GM18907 (cell line): Measurements from ENCODE around the gene SLC9A8.
"Not testable (repeated sequence)": the region's sequence is repeated elsewhere in the genome, so short reads cannot be mapped to it uniquely, and the experiment has no call there.

Experiments used
- ATAC-seq: cut with Tn5 transposase; IDR thresholded peaks from one replicate; pipeline ENCODE4 v1.9.1; 2021; ENCODE audit warnings: mild to moderate bottlenecking, moderate library complexity; ENCODE audit not compliant: unreplicated experiment

Gene SLC9A8

GRCh38 chr20:49891476-49892110 lies 79.0 kb downstream of the SLC9A8 start:
- ATAC-seq = no peak

GRCh38 chr20:49892260-49892659 lies 79.6 kb downstream of the SLC9A8 start:
- ATAC-seq = no peak

DNA sequence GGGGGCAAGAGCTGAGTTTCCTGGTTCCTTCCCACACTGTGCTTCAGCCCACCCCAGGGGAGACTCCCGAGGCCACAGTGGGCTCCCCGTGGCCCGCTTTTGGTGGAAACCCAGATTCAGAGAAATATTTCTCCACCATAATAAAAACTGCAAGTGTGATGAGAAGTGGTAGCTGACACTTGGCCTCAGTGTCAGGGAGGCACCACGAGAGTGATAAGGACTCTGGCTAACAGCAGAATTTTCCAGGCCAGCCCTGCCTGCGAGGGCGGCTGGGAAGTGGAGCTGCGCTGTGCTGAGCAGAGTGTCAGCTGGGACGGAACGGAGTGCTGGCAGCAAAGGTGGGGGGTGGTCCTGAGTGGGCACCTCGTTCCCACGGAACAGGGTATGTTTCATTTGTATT lies 80.2 kb downstream of the SLC9A8 start:
- ATAC-seq = no peak

DNA sequence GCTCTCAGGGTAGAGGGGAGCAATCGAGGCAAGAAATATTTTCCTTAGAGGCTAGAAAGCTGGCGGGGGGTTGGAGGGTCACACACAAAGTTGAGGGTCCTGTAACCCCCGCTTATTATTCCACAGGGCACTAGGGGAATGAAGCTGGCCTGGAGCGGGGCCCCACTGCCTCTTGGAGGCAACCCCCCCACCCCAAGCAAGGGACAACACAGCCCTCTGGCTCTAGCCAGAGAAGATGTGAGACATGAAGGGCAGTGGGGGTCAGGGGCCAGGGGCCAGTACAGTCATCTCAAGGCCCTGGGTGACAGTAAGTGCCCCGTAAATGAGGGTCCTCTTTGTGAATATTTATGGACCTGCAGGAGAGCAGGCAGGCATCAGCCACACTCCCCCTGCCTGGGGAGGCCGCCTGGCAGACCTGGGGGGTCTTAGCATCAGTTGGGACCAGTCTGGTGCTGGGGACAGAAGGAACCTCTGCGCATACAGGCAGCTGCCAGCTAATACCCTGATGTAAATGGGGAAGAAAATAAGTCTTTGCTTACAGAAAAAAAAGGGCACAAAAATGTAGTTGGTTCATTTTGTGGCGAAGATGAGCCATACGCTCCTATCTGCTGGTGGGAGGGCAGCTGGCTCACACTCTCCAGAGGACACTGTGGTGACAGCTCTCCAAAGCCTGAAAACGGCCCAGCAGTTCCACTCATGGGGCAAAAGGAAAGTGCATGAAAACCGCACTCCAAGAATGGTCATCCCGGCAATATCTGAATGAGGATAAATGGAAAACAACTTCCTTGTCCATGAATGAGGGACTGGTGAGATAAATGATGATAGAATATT lies 80.8 kb downstream of the SLC9A8 start:
- no peak for ATAC-seq

GRCh38 chr20:49894073-49894470 lies 81.4 kb downstream of the SLC9A8 start:
- ATAC-seq = no peak

GRCh38 chr20:49895474-49896093 lies 83.0 kb downstream of the SLC9A8 start:
- ATAC-seq = not testable (repeated sequence)

- no peak for ATAC-seq
Measured at GRCh38 chr20:49896204-49896603, 83.6 kb downstream of the SLC9A8 start.

DNA sequence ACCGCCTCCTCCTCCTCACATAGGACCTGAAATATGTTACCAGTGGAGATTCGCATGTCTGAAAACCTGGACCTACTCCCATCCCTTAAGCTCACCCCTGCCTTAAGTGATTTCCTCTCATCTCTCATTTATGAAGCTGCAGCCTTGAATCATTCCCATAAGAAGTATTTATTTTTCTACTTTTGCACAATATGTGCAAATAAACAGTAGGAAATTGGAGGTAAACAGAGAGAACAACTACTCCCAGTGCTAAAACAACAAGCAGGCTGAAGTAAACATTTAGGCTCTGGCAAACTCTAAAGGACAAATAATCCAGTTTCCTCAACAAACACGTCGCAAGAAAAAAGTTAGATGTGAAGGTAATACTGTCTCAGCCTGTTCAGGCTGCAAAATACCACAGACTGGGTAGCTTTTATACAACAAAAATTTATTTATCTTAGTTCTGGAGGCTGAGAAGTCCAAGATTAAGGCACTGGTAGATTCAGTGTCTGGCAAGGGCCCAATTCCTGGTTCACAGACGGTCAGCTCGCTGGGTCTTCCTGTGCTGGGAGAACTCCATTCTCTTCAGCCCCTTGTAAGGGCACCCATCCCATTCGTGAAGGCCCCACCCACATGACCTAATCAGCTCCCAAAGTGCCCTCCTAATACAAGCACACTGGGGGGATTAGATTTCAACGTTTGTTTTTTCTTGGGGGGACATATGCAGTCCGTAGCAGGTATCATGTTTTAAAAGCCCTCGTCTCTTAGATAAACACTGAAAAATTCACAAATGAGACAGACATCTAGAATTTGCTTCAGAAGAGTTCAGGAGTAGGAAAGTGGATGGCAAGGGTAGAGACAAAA lies 87.1 kb downstream of the SLC9A8 start:
- no peak for ATAC-seq

- ATAC-seq = no peak
Measured at GRCh38 chr20:49901588-49901987, 89.0 kb downstream of the SLC9A8 start.

GRCh38 chr20:49904440-49905214 lies 92.0 kb downstream of the SLC9A8 start:
- no peak for ATAC-seq

DNA sequence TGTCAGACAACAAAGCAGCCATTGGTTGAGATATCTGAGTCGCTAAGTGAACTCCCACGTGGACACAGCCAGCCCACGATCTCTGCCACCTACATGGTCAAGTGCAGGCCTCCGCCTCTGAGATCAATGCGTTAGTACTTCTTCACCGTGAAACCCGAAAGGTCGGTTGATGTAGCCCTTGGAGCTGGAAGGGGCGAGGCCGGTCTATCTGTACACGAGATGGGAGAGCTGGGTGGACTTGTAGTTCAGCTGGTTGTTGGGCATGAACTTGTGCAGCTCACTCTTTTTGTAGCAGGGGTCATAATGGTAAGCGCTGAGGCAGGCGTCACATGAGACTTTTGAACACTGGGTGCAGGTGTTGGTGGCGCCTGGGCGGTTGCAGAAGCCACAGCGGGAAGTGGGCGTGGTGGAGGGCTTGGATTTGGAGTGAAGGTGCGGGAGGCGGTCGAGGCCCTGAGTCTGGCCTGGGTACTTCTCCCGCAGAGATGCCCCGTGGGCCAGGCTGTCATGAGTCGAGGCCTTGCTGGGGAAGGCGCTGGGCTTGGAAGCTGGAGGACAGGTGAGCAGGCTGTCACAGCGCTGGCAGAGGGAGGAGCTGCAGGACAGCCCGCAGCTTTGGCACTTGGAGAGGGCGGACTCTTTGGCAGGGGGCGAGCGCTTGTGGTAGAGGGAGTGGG lies 92.9 kb downstream of the SLC9A8 start:
- no peak for ATAC-seq

DNA sequence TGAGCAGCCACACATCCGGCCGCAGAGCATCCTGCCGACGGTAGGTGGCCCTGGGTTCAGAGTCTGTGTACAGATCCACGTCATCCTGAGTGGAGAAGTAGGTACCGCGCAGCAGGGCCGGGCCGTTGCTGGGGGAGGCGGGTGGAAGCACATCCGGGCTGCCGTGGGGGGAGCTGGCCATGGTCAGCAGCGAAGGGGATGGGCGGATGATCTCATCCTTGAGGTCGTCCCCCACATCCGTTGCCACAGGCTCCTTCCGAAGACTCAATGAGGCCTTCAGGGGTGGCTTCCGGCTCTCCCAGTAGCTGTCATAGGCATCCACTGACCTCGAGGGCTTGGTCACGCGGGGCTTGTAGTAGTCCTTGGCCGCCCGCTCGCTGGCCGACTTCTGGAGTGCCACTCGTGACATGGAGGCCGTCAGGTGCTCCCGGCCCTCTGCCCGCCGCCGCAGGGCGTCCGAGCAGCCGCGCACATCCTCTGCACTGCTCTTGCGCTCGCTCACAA lies 93.5 kb downstream of the SLC9A8 start:
- no peak for ATAC-seq

GRCh38 chr20:49906615-49907154 lies 94.1 kb downstream of the SLC9A8 start:
- ATAC-seq = no peak

- ATAC-seq = no peak
Measured at GRCh38 chr20:49907405-49908257, 95.0 kb downstream of the SLC9A8 start.

DNA sequence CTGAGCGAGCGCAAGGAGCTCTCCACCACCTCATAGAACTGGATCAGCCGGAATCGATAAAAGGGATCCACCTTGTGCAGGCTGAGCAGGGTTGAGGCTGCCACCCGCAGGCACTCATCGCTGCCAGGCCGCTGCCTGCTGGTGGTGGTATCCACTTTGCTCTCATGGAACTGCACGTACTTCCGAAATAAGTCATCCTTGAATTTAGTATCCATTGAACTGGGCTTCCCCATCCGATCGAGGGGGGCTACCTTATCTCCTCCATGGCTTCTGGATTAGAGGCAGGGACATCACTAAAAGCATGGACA lies 95.6 kb downstream of the SLC9A8 start:
- no peak for ATAC-seq

- ATAC-seq = no peak
Measured at GRCh38 chr20:49909499-49910339, 97.1 kb downstream of the SLC9A8 start.

GRCh38 chr20:49910340-49910706 lies 97.7 kb downstream of the SLC9A8 start:
- no peak for ATAC-seq
